ENCODE data around the gene AMOT. TPM values are rescaled to one million over a fixed set of nuclear protein-coding genes. Genes with fewer than 3 reads are reported as not detected.

AMOT gene
- total RNA-seq, 1 experiment from 2014 or later = 0.09 TPM

DNA sequence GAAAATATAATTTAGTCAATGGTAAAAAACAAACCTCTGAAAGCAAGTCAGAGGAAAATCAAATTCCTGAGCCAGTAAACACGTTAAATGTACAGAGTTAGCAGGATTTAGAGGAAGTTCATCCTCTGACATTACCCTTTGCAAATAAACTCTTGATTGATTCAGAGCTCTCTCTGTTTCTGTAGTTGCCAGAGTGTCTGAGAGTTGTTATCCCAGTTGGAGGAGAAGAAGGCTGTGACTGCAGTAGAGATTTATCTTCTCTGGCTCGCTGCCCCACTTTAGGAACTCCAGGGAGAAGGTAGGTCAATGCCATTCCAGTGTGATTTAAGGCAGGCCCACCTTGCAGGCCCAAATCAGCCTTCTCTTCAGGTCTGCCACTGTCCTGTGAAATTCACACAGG is 6.2 kb upstream of the AMOT start:
- H3K27ac Mint-ChIP-seq (ENCODE audit: low read depth, unreplicated experiment) = no peak overlapping the region
- no peaks in the 10 kb centered on the region for H3K36me3 Mint-ChIP-seq (ENCODE audit: insufficient read depth, unreplicated experiment)
- no peak for DNase-seq (ENCODE audit: unreplicated experiment)
- TF ChIP-seq, protein P1, sequence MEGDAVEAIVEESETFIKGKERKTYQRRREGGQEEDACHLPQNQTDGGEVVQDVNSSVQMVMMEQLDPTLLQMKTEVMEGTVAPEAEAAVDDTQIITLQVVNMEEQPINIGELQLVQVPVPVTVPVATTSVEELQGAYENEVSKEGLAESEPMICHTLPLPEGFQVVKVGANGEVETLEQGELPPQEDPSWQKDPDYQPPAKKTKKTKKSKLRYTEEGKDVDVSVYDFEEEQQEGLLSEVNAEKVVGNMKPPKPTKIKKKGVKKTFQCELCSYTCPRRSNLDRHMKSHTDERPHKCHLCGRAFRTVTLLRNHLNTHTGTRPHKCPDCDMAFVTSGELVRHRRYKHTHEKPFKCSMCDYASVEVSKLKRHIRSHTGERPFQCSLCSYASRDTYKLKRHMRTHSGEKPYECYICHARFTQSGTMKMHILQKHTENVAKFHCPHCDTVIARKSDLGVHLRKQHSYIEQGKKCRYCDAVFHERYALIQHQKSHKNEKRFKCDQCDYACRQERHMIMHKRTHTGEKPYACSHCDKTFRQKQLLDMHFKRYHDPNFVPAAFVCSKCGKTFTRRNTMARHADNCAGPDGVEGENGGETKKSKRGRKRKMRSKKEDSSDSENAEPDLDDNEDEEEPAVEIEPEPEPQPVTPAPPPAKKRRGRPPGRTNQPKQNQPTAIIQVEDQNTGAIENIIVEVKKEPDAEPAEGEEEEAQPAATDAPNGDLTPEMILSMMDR (IDR thresholded peaks at IDR 0.05; ENCODE audit: unreplicated experiment) = no peak
- H3K27me3 Mint-ChIP-seq (ENCODE audit: insufficient read depth, unreplicated experiment) = peaks cover 69% of the 10 kb centered on the region
- intact Hi-C loops (cut with micrococcal nuclease) = no loop called here
- ChIA-PET POLR2A (no interaction called here), CTCF (no interaction called here)
- no peaks in the 10 kb centered on the region for H3K9me3 Mint-ChIP-seq (ENCODE audit: unreplicated experiment)
- no TSS peak for BruUV-seq (replicated peaks)
- no peak overlapping the region for H3K4me3 Mint-ChIP-seq (ENCODE audit: unreplicated experiment)
- peaks cover 13% of the 10 kb centered on the region for H3K4me1 Mint-ChIP-seq (ENCODE audit: insufficient read depth, unreplicated experiment)

DNA sequence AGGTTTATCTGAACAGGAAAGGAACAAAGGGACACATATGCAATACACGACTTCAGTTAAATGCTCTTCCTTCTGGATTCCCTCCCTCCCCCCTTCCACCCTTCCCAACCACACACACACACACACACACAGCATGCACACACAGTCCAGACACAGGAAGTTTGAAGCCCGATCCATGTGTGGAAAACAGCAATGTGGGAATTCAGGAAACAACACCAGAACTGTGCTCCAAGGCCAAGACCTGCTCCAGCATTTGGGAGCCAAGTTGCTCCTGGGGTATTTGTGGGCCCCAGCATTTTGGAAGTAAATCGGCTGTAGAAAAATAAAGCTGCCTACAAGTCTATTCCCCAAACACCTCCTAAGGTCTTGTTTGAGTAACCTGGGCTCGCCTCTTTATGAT is 5.6 kb upstream of the AMOT start:
- TF ChIP-seq, protein P1 (IDR thresholded peaks at IDR 0.05; ENCODE audit: unreplicated experiment) = no peak
- no TSS peak for BruUV-seq (replicated peaks)
- H3K4me1 Mint-ChIP-seq (ENCODE audit: insufficient read depth, unreplicated experiment) = peaks cover 8% of the 10 kb centered on the region
- intact Hi-C loops (cut with micrococcal nuclease) = no loop called here
- POLR2A ChIA-PET = no interaction called here
- H3K27ac Mint-ChIP-seq (ENCODE audit: low read depth, unreplicated experiment) = no peak overlapping the region
- no peak overlapping the region for H3K4me3 Mint-ChIP-seq (ENCODE audit: unreplicated experiment)
- peaks cover 63% of the 10 kb centered on the region for H3K27me3 Mint-ChIP-seq (ENCODE audit: insufficient read depth, unreplicated experiment)
- H3K36me3 Mint-ChIP-seq (ENCODE audit: insufficient read depth, unreplicated experiment) = no peaks in the 10 kb centered on the region
- no peaks in the 10 kb centered on the region for H3K9me3 Mint-ChIP-seq (ENCODE audit: unreplicated experiment)
- CTCF ChIA-PET = no interaction called here
- no peak for DNase-seq (ENCODE audit: unreplicated experiment)

DNA sequence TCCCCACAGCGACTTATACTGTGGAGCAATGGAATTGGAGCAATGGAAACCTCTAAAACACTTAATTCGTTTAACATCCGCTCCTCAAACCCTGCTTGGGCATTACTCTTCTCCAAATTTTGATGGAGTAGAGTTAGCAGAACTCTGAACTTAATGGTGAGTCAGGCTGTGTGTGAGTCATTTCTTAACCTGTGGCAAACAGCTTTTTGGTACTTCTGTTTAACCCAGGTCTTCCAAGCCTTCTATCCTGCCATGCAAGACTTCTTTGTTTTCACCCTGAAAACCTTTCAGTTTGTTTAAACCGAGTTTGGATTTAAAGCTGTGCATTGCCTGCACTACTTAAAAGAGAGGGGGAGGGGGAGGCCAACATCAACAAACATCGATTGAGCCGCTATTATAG is 3.6 kb upstream of the AMOT start:
- DNase-seq (ENCODE audit: unreplicated experiment) = peak; percentile 33
- H3K4me1 Mint-ChIP-seq (ENCODE audit: insufficient read depth, unreplicated experiment) = peaks cover 5% of the 10 kb centered on the region
- no peaks in the 10 kb centered on the region for H3K36me3 Mint-ChIP-seq (ENCODE audit: insufficient read depth, unreplicated experiment)
- H3K9me3 Mint-ChIP-seq (ENCODE audit: unreplicated experiment) = no peaks in the 10 kb centered on the region
- CTCF ChIA-PET = no interaction called here
- H3K4me3 Mint-ChIP-seq (ENCODE audit: unreplicated experiment) = no peak overlapping the region
- peaks cover 57% of the 10 kb centered on the region for H3K27me3 Mint-ChIP-seq (ENCODE audit: insufficient read depth, unreplicated experiment)
- BruUV-seq (replicated peaks) = no TSS peak
- H3K27ac Mint-ChIP-seq (ENCODE audit: low read depth, unreplicated experiment) = no peak overlapping the region
- POLR2A ChIA-PET = interaction anchor here (0.7 kb wide), 1 partner anchor 10 kb away, joined by 7 read pairs; no protein-coding TSS in a partner anchor
- TF ChIP-seq, protein P1 (IDR thresholded peaks at IDR 0.05; ENCODE audit: unreplicated experiment) = no peak
- intact Hi-C loops (cut with micrococcal nuclease) = no loop called here

DNA sequence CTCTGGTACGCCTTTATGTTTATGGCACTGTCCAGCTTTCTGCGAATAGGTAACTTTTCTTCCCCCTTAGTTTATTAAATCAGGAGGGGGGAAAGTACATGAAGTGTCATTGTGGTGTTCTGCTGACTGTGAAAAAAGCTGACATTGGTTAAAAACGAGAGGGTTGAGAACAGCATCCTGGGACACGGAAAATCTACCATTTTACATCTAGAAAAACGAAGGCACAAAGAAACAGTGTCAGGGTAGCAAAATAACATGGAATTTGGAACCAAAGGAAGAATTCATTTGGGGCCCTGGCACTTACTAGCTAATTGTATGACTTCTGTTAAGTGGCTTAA is 1.2 kb upstream of the AMOT start:
- no peak for DNase-seq (ENCODE audit: unreplicated experiment)
- Mint-ChIP-seq H3K27ac (ENCODE audit: low read depth, unreplicated experiment) (no peak overlapping the region), H3K4me1 (ENCODE audit: insufficient read depth, unreplicated experiment) (no peaks in the 10 kb centered on the region), H3K36me3 (ENCODE audit: insufficient read depth, unreplicated experiment) (no peaks in the 10 kb centered on the region), H3K9me3 (ENCODE audit: unreplicated experiment) (no peaks in the 10 kb centered on the region), H3K4me3 (ENCODE audit: unreplicated experiment) (no peak overlapping the region), H3K27me3 (ENCODE audit: insufficient read depth, unreplicated experiment) (peaks cover 77% of the 10 kb centered on the region)
- POLR2A ChIA-PET = no interaction called here
- no TSS peak for BruUV-seq (replicated peaks)
- CTCF ChIA-PET = interaction anchor here (1.5 kb wide), 1 partner anchor 10 kb away, joined by 7 read pairs; no protein-coding TSS in a partner anchor
- intact Hi-C loops (cut with micrococcal nuclease) = no loop called here
- TF ChIP-seq, protein P1 (IDR thresholded peaks at IDR 0.05; ENCODE audit: unreplicated experiment) = no peak
